GM21786 (cell line): Measurements from ENCODE around the gene EXOC4.
"Not testable (repeated sequence)": the region's sequence is repeated elsewhere in the genome, so short reads cannot be mapped to it uniquely, and the experiment has no call there.

Experiments
- ATAC-seq: cut with Tn5 transposase; IDR thresholded peaks from one replicate; pipeline ENCODE4 v1.9.1; 2021; ENCODE audit not compliant: unreplicated experiment

The EXOC4 gene

GRCh38 chr7:133609806-133610205, 356.9 kb downstream of the EXOC4 start:
- ATAC-seq, result no peak

- no peak for ATAC-seq
Measured at GRCh38 chr7:133611955-133612354, 359.1 kb downstream of the EXOC4 start.

GRCh38 chr7:133613250-133613790, 360.4 kb downstream of the EXOC4 start:
- ATAC-seq, result no peak

GRCh38 chr7:133614251-133614650, 361.4 kb downstream of the EXOC4 start:
- no peak for ATAC-seq

GRCh38 chr7:133618970-133619369, 366.1 kb downstream of the EXOC4 start:
- ATAC-seq, result no peak

- no peak for ATAC-seq
Measured at GRCh38 chr7:133619491-133619890, 366.6 kb downstream of the EXOC4 start.

- no peak for ATAC-seq
Measured at GRCh38 chr7:133623721-133624120, 370.8 kb downstream of the EXOC4 start.

GRCh38 chr7:133625046-133625445, 372.2 kb downstream of the EXOC4 start:
- no peak for ATAC-seq

GRCh38 chr7:133629701-133630100, 376.8 kb downstream of the EXOC4 start:
- no peak for ATAC-seq

- ATAC-seq, result no peak
Measured at GRCh38 chr7:133633055-133633454, 380.2 kb downstream of the EXOC4 start.

GRCh38 chr7:133635541-133635940, 382.7 kb downstream of the EXOC4 start:
- ATAC-seq, result no peak

- ATAC-seq, result no peak
Measured at GRCh38 chr7:133638857-133639256, 386.0 kb downstream of the EXOC4 start.

- ATAC-seq, result no peak
Measured at GRCh38 chr7:133641436-133641835, 388.6 kb downstream of the EXOC4 start.

GRCh38 chr7:133642907-133643306, 390.0 kb downstream of the EXOC4 start:
- no peak for ATAC-seq

- ATAC-seq, result not testable (repeated sequence)
Measured at GRCh38 chr7:133643652-133644051, 390.8 kb downstream of the EXOC4 start.

GRCh38 chr7:133645884-133646391, 393.1 kb downstream of the EXOC4 start:
- no peak for ATAC-seq

GRCh38 chr7:133646472-133647315, 393.8 kb downstream of the EXOC4 start:
- no peak for ATAC-seq

- ATAC-seq, result no peak
Measured at GRCh38 chr7:133649593-133649992, 396.7 kb downstream of the EXOC4 start.

- no peak for ATAC-seq
Measured at GRCh38 chr7:133650069-133650468, 397.2 kb downstream of the EXOC4 start.

- ATAC-seq, result no peak
Measured at GRCh38 chr7:133650487-133651300, 397.8 kb downstream of the EXOC4 start.

- ATAC-seq, result no peak
Measured at GRCh38 chr7:133652547-133652946, 399.7 kb downstream of the EXOC4 start.

GRCh38 chr7:133654547-133654946, 401.7 kb downstream of the EXOC4 start:
- ATAC-seq, result no peak
